Stimulated activated CD4-positive, alpha-beta T cell treated with anti-CD3 and anti-CD28 coated beads, Interleukin-4, amount 100 ng/mL, for 24 hours (primary cell): ENCODE results near the gene GABARAPL1.
A peak's percentile ranks its signal among the peaks of the same experiment; 100 is the strongest.
"Not testable (repeated sequence)": the region's sequence is repeated elsewhere in the genome, so short reads cannot be mapped to it uniquely, and the experiment has no call there.

ENCODE experiments used
- DNase-seq: peaks from one replicate; pipeline ENCODE4 v3.0.0-alpha.2; 2020

The GABARAPL1 gene

GRCh38 chr12:10212739-10213131 is at the start of gene GABARAPL1:
GABARAPL1 (plus strand) TSS chr12:10212877; CDS start chr12:10213130, 253 bp downstream.
- DNase-seq = peak; percentile 75

DNA sequence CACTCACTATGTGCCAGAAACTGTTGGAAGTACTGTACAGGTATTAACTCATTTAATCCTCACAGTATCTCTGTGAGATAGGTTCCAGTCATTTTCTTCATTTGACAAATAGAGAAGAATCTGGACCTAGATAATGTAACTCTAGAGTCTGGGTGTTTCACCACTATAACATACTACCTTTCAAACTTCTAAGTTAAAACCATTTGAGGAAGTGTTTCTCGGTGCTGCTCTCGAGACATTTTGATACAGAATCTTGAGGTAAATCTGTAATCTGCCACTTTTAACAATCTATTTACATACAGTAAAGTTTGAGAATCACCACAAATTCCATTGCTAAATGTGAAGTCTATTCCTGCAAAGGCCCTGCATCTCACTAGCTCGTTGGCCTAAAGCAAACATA is 49.6 kb upstream of the GABARAPL1 start:
- DNase-seq = no peak

- DNase-seq = no peak
These were observed 47.3 kb upstream of the GABARAPL1 start for GRCh38 chr12:10165421-10165820.

GRCh38 chr12:10167599-10167998 is 45.1 kb upstream of the GABARAPL1 start:
- DNase-seq = no peak

- no peak for DNase-seq
These were observed 43.6 kb upstream of the GABARAPL1 start for GRCh38 chr12:10169104-10169503.

GRCh38 chr12:10170216-10170615 is 42.5 kb upstream of the GABARAPL1 start:
- no peak for DNase-seq

DNA sequence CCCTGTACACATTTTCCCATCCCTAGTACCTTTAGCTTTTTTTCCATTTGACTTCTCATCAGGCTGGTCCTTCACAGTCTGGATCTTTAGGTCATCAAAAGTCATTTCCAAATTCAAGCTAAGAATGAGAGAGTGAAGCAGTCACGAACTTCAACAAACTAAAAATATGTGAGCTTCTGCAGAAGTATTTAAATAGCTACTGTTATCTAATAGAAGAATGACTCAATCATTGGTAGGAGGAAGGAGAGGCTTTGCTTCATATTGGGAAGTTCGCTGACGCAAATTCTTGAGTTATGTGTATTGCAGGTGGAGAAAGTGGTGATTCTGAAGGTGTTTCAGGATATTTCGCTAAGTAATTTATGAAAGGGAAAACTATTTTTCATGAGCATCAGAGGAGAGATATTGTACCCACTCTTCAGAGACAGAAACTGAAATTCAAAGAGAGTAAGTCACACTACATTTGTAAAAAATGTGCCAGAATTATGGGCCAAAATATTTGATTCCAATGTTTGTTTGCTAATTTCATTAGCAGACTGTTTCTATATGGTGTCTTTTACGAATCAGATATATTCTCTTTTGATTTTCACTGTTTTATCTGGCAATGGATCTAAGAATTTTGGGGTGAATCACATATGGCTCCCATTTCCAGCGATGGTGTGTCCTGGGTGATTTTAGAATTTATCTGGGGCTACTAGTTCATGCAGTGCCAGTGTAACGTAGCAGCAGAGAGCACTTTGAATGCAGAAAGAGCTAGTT is 40.5 kb upstream of the GABARAPL1 start, which contains the start of gene OLR1:
OLR1 (minus strand) TSS at position 160 of the 756 bp plus-strand sequence; CDS start at position 105, 55 bp downstream.
- no peak for DNase-seq

- no peak for DNase-seq
These were observed 37.6 kb upstream of the GABARAPL1 start for GRCh38 chr12:10174986-10175614.

DNA sequence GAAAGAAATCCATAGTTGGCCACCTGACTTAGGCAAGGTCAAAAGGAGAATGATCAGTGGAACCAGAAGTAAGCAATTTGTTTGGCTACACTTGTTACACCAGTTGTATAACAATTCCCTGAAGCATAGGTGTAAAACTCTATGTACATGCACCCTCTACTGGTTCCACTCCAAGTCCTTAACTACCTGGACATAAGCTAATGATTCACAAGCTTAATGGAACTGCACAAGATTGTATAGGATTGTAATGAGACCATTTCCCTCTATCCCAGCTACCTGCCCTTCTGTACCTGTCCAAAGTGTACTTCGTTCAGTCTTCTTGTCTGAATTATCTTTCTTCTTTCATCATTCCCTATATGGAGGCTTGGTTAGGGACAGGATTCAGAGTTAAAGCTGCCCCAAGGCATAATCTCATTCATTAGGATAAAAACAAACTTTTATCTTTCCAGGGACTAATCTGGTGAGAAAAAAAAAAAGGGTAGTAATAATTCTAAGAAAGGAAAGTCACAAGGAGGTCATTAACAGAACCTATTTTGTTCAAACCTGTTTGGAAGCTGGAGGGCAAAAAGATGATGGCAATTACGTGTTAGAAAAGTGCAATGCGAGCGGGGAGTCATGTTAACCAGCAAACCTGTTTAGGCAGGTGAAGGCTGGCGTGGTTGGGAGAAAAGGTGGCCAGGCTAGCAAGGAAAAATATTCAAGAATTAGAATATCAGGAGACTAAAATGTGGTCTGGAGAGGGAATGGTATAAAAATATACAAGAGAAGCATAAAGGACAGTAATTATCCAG is 36.6 kb upstream of the GABARAPL1 start:
- no peak for DNase-seq

DNA sequence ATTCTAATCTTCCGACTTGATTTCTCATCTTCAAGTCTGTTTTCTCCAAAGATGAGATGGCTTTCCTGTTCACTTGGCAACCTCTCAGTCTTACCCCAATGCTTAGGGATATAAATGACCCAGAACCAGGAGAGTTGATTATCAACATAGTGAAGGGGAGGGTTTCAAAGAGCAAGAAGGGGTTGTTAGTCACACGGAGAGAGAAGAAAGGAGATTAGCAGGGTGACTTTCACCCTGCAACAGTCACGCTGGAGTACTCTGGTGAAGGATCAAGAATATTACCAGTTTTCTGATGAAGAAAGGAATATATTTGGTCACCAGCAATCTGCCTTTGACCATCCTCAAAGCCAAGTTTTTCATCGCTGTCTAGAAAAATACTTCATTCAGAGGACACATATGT is 33.9 kb upstream of the GABARAPL1 start, which contains the start of gene TMEM52B:
TMEM52B (plus strand) TSS at position 212 of the 400 bp plus-strand sequence. CDS start 543 bp downstream, outside the sequence.
- no peak for DNase-seq

GRCh38 chr12:10179776-10180181 is 32.9 kb upstream of the GABARAPL1 start:
- DNase-seq = no peak

- peak; percentile 4 for DNase-seq
These were observed 30.2 kb upstream of the GABARAPL1 start for GRCh38 chr12:10182354-10183049.

GRCh38 chr12:10184261-10184843 is 28.3 kb upstream of the GABARAPL1 start:
- DNase-seq = no peak

GRCh38 chr12:10186299-10186698 is 26.4 kb upstream of the GABARAPL1 start:
- no peak for DNase-seq

DNA sequence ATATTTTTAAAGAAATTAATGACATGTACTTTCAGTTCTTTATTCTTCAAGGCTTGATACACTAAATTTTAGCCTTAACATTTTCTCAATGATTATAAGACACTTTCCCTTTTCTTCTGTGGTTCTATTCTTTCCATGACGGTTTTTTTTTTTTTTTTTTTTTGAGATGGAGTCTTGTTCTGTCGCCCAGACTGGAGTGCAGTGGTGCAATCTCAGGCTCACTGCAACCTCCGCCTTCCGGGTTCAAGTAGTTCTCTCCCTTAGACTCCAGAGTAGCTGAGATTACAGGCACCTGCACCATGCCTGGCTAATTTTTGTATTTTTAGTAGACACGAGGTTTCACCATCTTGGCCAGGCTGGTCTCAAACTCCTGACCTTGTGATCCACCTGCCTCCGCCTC is 25.7 kb upstream of the GABARAPL1 start:
- DNase-seq = not testable (repeated sequence)

DNA sequence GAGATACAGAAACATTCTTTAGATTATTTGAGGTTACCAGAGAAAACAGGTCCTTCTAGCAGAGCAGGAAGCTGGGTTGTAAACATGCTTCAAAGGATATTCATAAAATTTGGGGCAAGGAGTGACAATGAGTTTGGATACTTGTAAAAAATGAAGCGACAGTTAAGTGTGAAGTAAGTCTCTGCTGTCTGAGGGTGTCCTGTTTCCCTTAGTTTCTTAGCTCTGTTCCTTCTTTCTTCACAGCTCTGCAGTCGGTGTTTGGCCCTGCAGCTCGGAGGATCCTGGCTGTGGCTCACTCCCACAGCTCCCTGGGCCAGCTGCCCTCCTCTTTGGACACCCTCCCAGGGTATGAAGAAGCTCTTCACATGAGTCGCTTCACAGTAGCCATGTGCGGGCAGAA is 23.0 kb upstream of the GABARAPL1 start:
- no peak for DNase-seq

- peak; percentile 49 for DNase-seq
These were observed 21.9 kb upstream of the GABARAPL1 start for GRCh38 chr12:10190558-10191388.

GRCh38 chr12:10191865-10192264 is 20.8 kb upstream of the GABARAPL1 start:
- DNase-seq = no peak

- DNase-seq = no peak
These were observed 18.5 kb upstream of the GABARAPL1 start for GRCh38 chr12:10194160-10194670.

GRCh38 chr12:10196210-10196609 is 16.5 kb upstream of the GABARAPL1 start:
- DNase-seq = no peak

GRCh38 chr12:10197879-10198278 is 14.8 kb upstream of the GABARAPL1 start:
- no peak for DNase-seq
